Measurements from ENCODE around the gene PHLDA3.

PHLDA3 gene

GRCh38 chr1:201457508-201457960 is 11.5 kb downstream of the PHLDA3 start (continued):
- TF ChIP-seq PRDM2 (tag by site-specific recombination; IDR thresholded peaks at IDR 0.05; ENCODE audit: borderline replicate concordance) (no peak), ZNF645 (tag by site-specific recombination; IDR thresholded peaks at IDR 0.05) (no peak), ZSCAN18 (tag by site-specific recombination; IDR thresholded peaks at IDR 0.05) (no peak), ZNF488 (tag by site-specific recombination; IDR thresholded peaks at IDR 0.05) (no peak), ZBTB21 (tag by site-specific recombination; IDR thresholded peaks at IDR 0.05) (no peak), ZNF529 (tag by site-specific recombination; IDR thresholded peaks at IDR 0.05; ENCODE audit: insufficient replicate concordance) (no peak), ZNF513 (tag by site-specific recombination; IDR thresholded peaks at IDR 0.05) (no peak), CTCF (tag by site-specific recombination; IDR thresholded peaks at IDR 0.05) (no peak), ZIC2 (tag by site-specific recombination; IDR thresholded peaks at IDR 0.05) (peak; percentile 60; the same call in 1 of the 2 replicates), ZNF777 (tag by site-specific recombination; IDR thresholded peaks at IDR 0.05; ENCODE audit: borderline replicate concordance) (no peak), ZNF580 (tag by site-specific recombination; IDR thresholded peaks at IDR 0.05) (no peak), HOXD13 (CRISPR knock-in tag; IDR thresholded peaks at IDR 0.05; ENCODE audit: borderline replicate concordance) (no peak), ZNF26 (tag by site-specific recombination; IDR thresholded peaks at IDR 0.05) (no peak), PATZ1 (tag by site-specific recombination; IDR thresholded peaks at IDR 0.05) (peak; percentile 30; the same call in 1 of the 2 replicates), ZBTB49 (tag by site-specific recombination; IDR thresholded peaks at IDR 0.05; ENCODE audit: low read depth) (no peak), ZNF133 (tag by site-specific recombination; IDR thresholded peaks at IDR 0.05) (no peak), ZNF585B (tag by site-specific recombination; IDR thresholded peaks at IDR 0.05) (no peak), HOXA7 (CRISPR knock-in tag; IDR thresholded peaks at IDR 0.05; ENCODE audit: borderline replicate concordance) (no peak), ZNF138 (tag by site-specific recombination; IDR thresholded peaks at IDR 0.05; ENCODE audit: borderline replicate concordance) (no peak)
